Cortex of kidney (tissue), 1 donor: ENCODE data around the gene ELOF1.

Experiments used
- DNase-seq: peaks from one replicate; lab custom pipeline; 2025; lab: John Stamatoyannopoulos, UW

ELOF1 gene

GRCh38 chr19:11535792-11536595 is 23.0 kb downstream of the ELOF1 start:
- DNase-seq, result no peak

GRCh38 chr19:11534948-11535347 is 24.1 kb downstream of the ELOF1 start:
- DNase-seq, result no peak

DNA sequence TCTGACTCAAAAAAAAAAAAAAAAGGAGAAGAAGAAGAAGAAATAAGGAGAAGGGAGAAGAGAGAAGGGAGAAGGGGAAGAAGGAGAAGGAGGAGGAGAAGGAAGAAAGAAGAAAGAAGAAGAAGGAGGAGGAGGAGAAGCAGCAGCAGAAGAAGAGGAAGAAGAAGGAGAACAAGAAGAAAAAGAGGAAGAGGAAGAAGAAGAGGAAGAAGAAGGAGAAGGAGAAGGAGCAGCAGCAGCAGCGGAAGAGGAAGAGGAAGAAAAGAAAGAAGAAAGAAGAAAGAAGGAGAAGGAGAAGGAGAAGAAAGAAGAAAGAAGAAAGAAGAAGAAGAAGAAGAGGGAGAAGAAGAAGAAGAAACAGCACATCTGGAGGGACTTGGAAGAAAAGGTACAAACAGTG is 24.5 kb downstream of the ELOF1 start:
- DNase-seq, result no peak

GRCh38 chr19:11530432-11530831 is 28.6 kb downstream of the ELOF1 start:
- no peak for DNase-seq

DNA sequence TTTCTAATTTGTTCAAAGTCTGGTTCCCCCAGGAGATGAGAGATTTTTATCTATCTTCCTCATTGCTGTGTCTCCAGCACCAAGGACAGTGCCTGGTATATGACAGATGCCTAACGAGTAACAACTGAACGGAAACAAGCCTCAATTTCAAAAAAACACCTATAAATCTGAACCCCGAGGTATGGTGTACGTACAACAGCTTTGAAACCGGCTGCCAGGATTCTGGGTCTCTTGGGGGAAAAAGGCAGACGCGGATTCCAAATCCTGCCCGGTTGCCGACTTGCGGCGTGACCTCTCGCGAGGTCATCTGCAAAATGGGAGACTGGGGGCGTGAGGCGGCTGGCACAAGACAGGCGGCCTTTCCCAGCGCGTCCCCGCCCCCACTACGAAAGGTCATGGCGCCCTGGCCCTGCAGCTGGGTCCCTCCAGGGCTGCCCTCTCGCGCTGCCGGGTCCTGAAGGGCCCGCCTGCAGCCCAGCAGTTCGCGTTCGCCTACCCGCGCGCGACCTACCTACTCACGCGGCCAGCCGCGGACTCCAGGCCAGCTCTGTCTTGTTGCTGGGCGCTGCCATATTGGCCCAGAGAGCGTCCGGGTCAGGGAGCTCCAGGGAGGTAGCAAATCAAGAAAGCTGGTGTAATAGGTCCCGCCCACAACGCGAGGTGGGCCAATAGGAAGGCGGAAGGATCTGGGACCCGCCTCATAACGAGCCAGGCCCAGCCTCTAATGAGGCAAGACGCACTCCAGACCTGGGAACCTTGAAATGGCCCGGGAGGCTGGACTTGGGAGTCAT is 30.3 kb downstream of the ELOF1 start, which contains the start of gene ECSIT:
Gene ECSIT, minus strand, starts transcription at position 584 of the 791 bp plus-strand sequence. CDS start 9,964 bp downstream, outside the sequence.
- peak; percentile 78 for DNase-seq

GRCh38 chr19:11519138-11519537 is 39.9 kb downstream of the ELOF1 start:
- no peak for DNase-seq

DNA sequence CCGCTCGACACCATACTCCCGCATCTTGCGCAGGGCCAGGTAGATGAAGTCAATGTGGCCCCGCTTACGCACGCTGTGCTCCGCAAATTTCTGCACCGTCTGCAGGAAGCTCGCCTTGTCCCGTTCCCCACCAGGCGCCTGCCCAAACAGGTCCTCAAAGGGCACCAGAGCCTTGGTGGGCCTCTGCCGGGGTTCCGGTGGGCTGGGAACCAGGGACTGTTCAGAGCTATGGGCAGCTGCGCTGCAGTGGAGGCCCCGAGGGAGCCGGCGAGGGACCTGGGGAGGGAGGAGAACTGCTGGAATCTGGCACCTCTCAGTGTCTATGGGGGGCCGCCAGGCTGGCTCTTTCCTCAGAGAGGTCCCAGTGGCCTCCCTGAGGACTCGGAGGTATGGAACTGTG is 45.1 kb downstream of the ELOF1 start:
- no peak for DNase-seq

DNA sequence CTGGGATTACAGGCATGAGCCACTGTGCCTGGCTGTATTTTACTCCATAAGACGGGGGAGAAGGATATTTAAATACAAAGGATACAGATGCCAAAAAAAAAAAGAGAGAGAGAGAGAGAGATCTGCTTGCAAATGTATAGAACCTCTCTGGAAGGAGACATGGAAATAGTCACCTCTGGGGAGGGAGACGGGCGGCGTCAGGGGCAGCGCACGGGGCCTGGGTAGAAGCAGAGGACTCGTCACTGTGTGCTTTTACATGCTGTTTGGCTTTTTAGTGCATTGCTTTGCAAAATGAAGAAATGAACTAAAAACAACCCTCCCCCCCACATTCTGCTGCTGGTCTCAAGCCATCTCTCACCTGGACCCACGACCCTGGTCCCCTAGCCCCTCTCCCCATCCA is 48.6 kb downstream of the ELOF1 start:
- no peak for DNase-seq

DNA sequence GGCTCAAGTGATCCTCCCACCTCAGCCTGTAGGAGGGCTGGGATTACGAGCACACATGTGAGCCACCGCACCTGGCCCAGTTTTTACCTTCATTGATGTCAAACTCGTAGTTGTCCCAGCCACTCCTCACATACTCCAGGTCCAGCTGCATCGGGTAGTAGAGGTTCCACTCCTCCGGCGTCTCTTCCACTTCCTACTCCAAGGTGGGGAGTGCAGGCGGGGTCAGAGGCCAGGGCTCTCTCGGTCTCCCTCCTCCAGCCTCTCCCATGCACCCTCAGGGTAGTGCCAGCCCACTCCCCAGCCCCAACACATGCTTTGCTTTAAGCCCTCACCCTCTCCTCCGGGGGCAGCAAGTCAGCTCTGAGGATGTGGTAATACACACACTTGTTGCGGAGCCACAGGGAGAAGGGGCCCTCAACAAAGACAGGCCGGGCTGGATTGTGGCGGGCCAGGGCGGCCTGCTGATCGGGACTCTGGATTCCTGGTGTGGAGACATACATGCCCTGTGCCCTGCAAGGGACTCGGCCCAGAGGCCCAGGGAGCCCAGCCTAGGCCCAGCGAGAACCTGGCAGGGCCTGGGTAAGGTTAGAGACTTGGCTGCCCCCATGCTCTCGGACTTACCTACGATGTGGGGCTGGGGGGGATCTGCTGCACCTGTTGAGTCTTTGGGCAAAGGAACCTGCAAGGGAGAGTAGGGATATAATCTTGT is 51.5 kb downstream of the ELOF1 start:
- DNase-seq, result no peak

DNA sequence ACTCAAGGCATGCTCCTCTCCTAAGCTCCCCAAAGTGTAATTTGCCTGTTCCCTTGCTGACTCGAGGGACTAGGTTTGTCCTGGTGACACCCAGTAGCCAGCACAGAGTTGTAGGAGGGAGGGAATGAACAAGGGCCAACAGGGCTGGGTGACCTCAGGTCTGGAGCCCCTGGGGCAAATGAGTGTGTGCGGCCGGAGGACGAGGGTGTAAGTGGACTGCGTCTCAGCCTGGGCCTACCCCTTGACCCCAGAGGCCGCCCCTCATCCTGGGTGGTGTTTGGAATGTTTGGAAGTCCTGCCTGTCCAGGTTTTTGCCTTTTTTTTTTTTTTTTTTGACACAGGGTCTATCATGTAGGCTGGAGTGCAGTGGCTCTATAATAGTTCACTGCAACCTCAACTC is 52.1 kb downstream of the ELOF1 start:
- DNase-seq, result no peak

DNA sequence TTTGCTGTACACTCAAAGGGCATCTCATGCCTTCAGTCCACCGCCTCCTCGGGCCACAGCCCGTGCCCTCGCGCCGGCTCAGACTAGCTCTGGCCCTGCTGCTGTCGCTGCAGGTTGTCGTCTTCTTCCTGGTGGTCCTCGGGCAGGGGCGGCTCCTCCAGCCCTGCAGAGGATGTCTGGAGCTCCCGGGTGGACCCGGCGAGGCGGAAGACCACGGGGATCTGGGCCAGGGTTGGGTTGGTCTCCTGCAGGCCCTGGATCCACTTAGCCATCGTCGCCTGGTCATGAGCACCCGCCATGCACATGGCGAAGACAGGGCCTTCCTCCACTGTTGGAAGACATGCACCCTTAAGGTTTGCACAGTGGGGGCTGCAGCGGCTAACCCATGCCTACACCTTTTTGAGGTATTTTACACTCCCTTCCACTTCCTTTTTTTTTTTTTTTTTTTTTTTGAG is 52.9 kb downstream of the ELOF1 start:
- no peak for DNase-seq

DNA sequence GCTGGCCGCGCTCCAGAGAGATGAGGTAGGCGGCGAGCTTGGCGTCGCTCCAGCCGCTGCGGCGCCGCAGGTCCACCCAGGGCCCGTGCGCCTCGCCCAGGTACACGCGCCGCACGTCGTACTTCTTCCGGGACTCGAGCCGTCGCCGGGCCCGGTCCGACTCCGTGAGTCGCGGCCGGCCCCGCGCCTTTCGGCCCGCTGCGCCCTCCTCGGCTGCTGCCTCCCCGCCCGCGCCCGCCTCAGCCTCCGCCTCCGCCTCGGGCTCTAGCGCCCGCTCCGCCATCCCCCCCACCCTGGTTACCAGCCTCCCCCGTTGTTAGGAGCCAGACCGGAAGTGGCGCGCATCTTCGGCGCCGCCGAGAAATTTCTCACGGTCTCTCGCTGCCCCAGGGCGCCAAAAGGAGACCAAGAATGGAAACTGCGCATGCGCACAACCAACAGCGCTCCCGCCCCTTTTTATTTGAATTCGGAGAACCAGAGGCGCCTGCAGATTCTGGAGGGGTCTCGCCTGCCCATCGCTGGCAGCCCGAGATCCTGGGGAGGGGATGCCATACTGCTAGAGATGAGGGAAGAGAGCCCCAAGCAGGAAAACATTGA is 53.4 kb downstream of the ELOF1 start, which contains the start of gene ZNF653:
Gene ZNF653, minus strand, starts transcription at position 336 of the 597 bp plus-strand sequence. Its CDS starts 53 bp downstream, at position 283.
- DNase-seq, result peak; percentile 59

- no peak for DNase-seq
Observed at GRCh38 chr19:11505032-11505503, 54.0 kb downstream of the ELOF1 start.

DNA sequence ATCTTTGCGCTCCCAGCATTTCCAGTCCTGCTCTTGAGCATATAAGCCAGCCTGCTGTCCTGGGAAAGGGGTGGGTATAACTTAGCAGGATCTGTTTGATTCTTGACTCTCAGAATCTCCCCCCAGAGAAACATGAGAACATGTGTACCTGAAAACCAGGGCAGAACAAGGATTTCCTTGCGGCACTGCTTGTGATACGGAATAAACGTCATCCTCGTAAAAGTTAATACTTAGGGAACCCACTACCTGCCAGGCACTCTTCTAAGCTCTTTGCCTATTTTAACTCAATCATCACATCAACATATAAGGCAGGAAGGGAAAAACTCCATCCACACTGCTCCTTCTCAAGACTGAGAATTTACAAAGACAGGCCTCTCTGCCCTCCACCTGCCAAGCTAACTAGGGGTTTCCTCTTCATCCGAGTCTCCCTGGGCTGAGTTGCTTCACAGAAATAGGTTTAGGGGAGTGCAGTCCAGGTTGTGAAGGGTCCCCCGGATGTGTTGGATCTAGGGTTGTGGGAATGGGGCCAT is 54.5 kb downstream of the ELOF1 start:
- DNase-seq, result no peak
